Brain pericyte (primary cell): ENCODE measurements around the gene CDKAL1.

Experiments used
- DNase-seq: peaks from one replicate; pipeline ENCODE4 v3.0.0-alpha.2; 2012; ENCODE audit warnings: low read depth, low spot score

CDKAL1 gene

DNA sequence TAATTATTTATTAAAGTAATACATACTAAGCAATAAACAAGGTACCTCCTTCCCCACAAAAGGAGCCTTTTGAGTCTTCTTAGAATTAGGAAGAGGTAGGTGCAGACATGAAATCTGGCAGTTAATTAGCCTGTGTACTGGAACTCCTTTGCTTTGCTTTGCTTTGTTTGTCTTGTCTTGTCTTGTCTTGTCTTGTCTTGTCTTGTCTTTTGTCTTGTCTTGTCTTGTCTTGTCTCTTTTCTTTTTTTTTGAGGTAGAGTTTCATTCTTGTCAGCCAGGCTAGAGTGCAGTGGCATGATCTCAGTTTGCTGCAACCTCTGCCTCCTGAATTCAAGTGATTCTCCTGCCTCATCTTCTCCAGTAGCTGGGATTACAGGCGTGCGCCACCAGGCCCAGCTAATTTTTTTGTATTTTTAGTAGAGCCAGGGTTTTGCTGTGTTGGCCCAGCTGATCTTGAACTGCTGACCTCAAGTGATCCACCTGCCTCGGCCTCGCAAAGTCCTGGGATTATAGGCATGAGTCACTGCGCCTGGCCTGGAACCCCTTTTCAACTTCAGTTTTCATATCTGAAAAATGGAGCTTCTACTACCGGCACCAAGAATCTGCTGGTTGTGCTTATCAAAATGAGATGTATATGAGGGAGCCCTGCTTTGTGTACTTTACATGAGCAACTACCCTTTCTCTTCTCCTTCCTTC, 301.2 kb downstream of the CDKAL1 start:
- no peak for DNase-seq

DNA sequence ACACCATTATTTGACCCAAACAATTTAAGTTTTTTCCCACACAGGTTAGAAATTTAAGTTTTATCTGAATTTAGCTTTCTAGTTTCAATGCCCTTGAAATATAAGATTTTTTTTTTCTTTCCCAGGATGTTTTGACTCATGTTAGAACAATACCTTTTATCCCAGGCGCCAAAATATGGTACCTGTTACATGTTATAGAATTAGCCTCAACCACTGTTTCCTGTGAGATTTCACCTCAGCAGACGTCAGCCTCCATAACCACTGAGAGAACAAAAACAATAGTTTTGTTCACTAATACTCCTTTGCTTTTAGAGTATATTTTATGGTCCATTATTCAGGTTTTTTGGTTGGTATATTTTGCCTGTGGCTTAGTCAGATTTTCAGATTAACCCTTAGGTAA, 302.9 kb downstream of the CDKAL1 start:
- no peak for DNase-seq

GRCh38 chr6:20838113-20838512, 303.9 kb downstream of the CDKAL1 start:
- DNase-seq = no peak

- DNase-seq = no peak
Observed at GRCh38 chr6:20839630-20840029, 305.4 kb downstream of the CDKAL1 start.

- no peak for DNase-seq
Observed at GRCh38 chr6:20840675-20841074, 306.4 kb downstream of the CDKAL1 start.

DNA sequence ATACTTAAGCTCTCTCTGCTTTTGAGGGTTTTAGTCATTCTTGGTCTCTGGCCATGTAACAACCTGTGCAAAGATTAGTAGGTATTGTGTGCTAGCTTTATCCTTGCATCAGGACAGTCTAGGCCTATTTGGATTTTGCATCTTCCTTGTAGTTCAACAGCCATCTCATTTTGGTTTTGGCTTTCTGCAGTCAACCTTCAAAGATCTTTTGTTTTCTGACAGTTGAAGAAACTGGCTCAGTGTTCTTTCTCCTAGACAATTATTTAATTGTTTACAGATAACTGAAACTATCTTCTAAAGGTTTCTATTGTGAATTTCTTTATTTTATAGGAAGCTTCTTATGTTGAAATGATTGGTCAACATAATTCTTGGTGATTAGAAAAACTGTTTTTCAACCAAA, 307.5 kb downstream of the CDKAL1 start:
- DNase-seq = no peak

DNA sequence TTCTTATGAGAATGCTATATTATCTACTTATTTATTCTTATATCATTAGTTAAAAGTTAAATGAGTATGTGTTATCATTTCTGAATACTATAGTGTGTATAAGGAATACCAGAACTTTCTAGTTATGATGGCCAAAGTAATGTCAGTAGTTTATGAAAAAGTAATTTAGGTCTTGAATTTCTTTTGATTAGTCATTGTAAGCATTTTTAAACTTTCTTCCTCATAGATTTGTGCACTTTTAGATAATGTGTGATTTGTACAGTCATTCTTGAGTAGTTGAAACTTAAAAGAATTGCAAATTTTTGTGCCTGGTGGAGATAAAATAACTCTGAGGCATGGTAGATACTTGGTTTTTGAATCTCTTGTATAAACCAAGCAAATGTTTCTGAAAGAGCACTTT, 311.3 kb downstream of the CDKAL1 start:
- DNase-seq = no peak

- no peak for DNase-seq
Observed at GRCh38 chr6:20846602-20847028, 312.4 kb downstream of the CDKAL1 start.

- no peak for DNase-seq
Observed at GRCh38 chr6:20847904-20848303, 313.6 kb downstream of the CDKAL1 start.

DNA sequence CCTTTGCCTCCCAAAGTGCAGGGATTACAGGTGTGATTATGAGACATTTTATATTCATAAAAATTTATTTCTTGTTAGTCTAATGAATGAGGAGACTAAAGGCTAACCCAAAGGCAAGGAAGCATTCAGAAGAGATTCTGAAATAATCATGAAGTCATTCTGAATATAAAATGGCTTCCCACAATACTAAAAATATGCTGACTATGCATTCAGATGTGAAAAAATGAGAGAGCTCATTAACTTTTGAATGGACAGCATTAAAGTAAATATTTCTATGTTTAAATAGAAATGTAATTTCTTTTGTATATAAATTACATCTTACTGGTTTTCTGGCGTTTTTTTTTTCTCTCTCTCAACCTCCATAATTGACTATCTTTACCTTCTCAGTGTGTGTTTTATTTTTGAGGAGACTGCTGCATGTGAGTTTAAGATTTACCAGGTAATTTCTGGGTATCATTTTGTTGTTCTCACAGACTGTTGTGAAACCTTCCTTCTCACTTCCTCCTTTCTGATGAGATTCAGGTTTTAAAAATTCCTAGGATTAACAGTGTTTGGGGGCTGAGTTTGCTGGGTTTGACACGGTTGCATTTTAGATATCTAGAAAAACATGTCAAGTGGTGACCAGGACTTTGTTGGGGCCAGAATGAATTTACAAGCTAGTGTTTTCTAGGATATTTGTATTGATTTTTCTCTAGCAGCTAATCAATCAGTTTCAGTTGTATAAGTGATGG, 316.6 kb downstream of the CDKAL1 start:
- DNase-seq = no peak

- no peak for DNase-seq
Observed at GRCh38 chr6:20851795-20852194, 317.5 kb downstream of the CDKAL1 start.

DNA sequence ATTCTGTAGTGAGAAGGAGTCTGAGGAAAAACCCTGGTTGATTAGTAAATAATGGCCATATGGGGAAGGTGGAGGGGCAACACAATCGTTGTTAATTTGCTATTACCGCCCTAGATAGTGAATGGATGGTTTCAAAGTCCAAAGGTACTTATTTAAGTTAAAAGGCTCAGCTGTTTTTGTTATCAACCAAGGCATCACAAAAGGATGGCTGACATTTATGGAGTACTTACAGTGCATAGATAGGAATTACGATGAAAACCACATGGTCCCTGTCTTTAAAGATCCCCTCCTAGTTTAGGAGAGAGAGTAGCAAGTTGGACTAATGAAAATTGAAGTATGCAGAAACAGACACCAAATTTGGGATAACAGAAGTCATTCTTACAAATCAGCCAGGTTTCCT, 319.6 kb downstream of the CDKAL1 start:
- no peak for DNase-seq

DNA sequence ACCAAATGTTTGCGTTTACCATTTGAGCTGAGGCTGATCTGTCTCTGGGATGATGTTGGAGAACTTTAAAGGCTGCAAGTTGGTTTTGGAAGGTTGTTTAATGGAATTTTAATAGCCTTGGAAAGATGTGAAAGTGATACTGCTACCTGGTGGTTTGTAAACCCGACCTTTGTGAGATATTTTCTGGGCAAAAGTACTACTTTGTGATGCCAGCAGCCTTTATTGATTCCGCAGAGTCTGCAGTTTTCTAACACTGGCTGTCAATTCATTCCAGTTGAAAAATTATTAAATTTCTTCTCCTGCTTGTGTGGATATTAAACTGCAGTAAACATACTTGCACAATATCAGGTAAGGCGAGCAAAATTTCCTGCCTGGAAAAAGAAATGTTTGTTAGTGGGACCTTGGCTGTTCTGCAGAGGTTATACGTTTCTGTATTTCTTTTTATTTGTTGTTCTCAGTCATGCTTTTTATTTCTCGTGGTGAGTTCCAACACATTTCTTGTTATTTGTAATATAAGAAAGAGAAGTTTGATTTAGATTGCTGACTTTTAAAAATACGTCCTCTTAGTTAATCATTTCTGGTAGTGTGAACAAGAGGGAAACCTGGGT, 322.5 kb downstream of the CDKAL1 start:
- no peak for DNase-seq

DNA sequence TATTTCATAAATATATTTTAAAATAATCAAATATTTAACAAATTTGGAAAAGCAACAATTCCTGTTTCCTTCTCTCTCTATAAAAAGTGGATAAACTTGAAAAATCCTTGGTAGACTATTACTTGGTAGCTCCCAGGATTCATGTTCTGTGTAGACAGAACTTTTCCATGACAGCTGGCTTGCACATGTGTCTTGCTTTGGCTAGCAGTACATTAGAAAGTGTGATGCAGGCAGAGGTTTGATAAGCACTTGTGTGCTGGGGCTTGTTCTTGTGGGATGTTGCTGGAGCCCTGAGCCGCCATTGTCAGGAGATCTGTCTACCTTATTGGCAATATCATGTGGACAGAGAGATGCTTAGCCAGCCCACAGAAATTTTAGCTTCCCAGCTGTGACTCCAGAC, 327.2 kb downstream of the CDKAL1 start:
- no peak for DNase-seq

- DNase-seq = no peak
Observed at GRCh38 chr6:20866036-20866435, 331.8 kb downstream of the CDKAL1 start.

DNA sequence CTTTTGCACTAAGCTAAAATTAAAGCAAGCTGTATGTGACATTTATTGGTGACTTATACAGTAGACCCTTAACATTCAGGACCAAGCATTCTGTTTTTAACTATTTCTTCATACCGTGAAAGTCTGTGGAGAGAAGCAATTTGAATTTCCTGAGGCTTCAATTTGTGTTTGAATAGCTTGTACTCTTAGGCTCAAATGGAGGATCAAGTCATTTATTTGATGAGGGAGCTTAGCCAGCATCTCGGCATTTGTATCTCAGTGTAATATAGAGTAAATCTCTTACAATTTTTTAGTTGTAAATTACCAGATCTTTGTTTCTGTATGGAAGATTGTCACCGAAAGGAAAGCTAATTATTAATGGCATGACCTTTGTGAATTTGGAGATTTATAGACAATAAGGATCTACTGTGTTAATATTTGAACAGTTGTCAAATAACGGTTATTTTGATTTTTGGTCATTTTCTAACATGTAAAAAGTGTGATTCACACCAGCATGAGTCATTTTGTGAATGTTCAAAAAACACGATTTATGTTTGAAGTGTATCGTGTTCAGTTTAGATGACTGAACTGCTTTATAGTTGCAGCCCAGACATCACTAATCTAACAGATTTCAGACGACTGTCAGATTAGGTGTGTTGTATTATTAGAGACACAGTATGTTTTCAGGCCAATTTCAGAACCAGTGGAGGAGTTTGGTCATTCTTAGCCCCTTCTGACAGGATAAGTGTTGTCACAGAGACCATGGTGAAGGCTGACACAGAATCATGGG, 332.9 kb downstream of the CDKAL1 start:
- DNase-seq = no peak

DNA sequence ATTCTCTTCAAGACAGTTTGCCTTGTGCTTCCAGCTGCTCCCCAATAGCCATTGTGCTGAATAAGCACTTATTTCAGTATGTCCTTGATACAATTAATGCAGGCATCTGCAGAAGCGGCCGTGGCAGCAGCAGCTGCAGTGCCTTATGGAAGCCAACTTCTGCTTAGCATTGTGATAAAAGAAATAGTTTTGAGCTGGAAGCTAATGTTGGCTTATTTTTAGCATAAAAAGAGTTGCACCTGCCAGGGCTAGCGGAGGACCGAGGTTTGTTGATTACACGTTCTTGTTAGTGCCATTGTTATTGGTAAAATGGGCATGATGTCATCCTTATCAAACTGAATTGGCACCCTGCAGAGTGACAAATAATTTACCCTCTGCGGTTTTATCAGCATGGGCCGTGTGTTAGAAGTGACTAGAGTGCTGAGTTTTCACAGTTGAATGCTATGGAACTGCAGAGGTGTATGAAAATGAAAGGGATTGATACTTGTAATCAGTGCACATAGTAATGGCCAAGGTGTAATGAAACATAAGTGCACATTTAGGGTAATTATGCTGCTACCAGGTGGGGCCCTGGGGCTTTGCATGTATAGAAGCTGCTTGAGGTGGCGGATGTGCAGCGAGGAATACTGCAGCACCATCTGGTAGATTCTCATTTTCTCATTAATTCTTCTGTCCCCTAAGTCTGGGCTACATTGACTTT, 334.3 kb downstream of the CDKAL1 start:
- no peak for DNase-seq

GRCh38 chr6:20870021-20870420, 335.8 kb downstream of the CDKAL1 start:
- no peak for DNase-seq

DNA sequence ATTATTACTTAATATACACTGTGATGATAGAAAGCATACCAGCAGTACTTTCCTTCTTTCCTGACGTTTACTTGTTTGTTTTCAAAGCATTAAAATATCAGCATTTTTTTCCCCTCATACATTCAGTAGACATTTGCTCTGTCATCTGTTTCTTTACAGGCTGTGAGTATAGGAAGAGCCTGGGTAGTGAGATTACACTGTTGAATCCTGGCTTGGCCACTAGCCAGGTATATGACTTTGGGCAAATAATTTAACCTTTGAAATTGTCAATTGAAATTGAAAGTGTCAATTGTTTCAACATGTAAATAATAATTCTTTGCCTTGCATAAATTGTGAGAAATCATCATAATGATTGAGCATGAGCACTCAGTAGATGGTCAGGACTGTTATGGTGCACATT, 336.2 kb downstream of the CDKAL1 start:
- no peak for DNase-seq

GRCh38 chr6:20873425-20874190, 339.4 kb downstream of the CDKAL1 start:
- DNase-seq = no peak
